K562 (cell line): ENCODE data around the gene ATRAID. TPM values are rescaled to one million over a fixed set of nuclear protein-coding genes. Genes with fewer than 3 reads are reported as not detected.

Experiments used
- CBFA2T2 ChIP-seq: fragments of 450-650 bp; conservative IDR thresholded peaks from 2 replicates; pipeline ENCODE4 v1.6.1; 2017; ENCODE audit warnings: mild to moderate bottlenecking
- CREBBP ChIP-seq: IDR thresholded peaks from one replicate; pipeline ENCODE4 v1.6.1; 2012; ENCODE audit warnings: low read depth, mild to moderate bottlenecking, control low read depth, inconsistent platforms, low read length
- DNMT1 ChIP-seq: fragments of 450-650 bp; IDR thresholded peaks from 2 replicates; pipeline ENCODE4 v1.6.1; 2016; ENCODE audit warnings: antibody characterized with exemption, mild to moderate bottlenecking
- GATAD2A ChIP-seq: fragments of 450-650 bp; IDR thresholded peaks from 2 replicates; pipeline ENCODE4 v1.6.1; 2017
- LCOR ChIP-seq: sonication (generic); formaldehyde crosslinking; IDR thresholded peaks from 2 replicates; pipeline ENCODE4 v1.8.0; 2022; ENCODE audit warnings: mild to moderate bottlenecking, missing genetic modification reagents
- NBN ChIP-seq: fragments of 450-650 bp; IDR thresholded peaks from 2 replicates; pipeline ENCODE4 v1.6.1; 2016; ENCODE audit warnings: low read depth, mild to moderate bottlenecking
- ZBTB7A ChIP-seq: IDR thresholded peaks from 2 replicates; pipeline ENCODE4 v1.6.1; 2011; ENCODE audit warnings: low read depth, mild to moderate bottlenecking, low read length, moderate library complexity, borderline replicate concordance; ENCODE audit not compliant: control insufficient read depth
- ZNF431 ChIP-seq: sonication (generic); formaldehyde crosslinking; IDR thresholded peaks from 2 replicates; pipeline ENCODE4 v1.8.0; 2022; ENCODE audit warnings: mild to moderate bottlenecking, missing genetic modification reagents
- ZNF436 ChIP-seq: fragments of 250-450, 450-650 bp; sonication (Bioruptor Pico); formaldehyde crosslinking; IDR thresholded peaks from 2 replicates; pipeline ENCODE4 v1.7.0; 2020; ENCODE audit warnings: mild to moderate bottlenecking
- ZNF444 ChIP-seq: fragments of 250-450 bp; sonication (Bioruptor Pico); IDR thresholded peaks from 2 replicates; pipeline ENCODE4 v1.4.0; 2020; ENCODE audit warnings: mild to moderate bottlenecking, moderate library complexity
- polyA plus RNA-seq, 8 experiments: library from polyadenylated mRNA; depleted of rRNA in 4 of 8; stranded (reverse) in 5 of 8; unstranded in 3 of 8; fragments of >200 nt; fragmentation: Nextera tagmentation in 2 of 8; fragmentation: Illumina TruSeq in 1 of 8; extraction: Ambion mirVana in 2 of 8; extraction: Trizol in 1 of 8; gene quantifications; 2 replicates each; pipeline versions ENCODE4 v1.2.1 to v1.2.3, GENCODE V29; 2011 to 2014; ENCODE audit warnings: inconsistent platforms in 1 of 8, missing spikeins in 1 of 8
- total RNA-seq, 7 experiments: library from RNA; depleted of rRNA in 6 of 7; stranded (reverse); fragments of >200 nt in 6 of 7; fragmentation: Illumina TruSeq in 2 of 7; extraction: Trizol in 2 of 7; gene quantifications; 2 replicates each; pipeline versions ENCODE4 v1.2.1 to v1.2.3, GENCODE V29; 2011 to 2021; ENCODE audit warnings: low replicate concordance in 1 of 7
- TF ChIP-seq, protein P1 (sequence below): fragments of 450-650 bp; IDR thresholded peaks from 2 replicates; pipeline ENCODE4 v1.6.1; 2017; ENCODE audit warnings: antibody characterized with exemption
- TF ChIP-seq, protein P2 (sequence below): fragments of 250-450 bp; sonication (Bioruptor Pico); IDR thresholded peaks from 2 replicates; pipeline ENCODE4 v1.5.0; 2020; ENCODE audit warnings: mild to moderate bottlenecking, borderline replicate concordance
- TF ChIP-seq, protein P3 (sequence below): sonication (generic); formaldehyde crosslinking; IDR thresholded peaks from 2 replicates; pipeline ENCODE4 v1.8.0; 2022; ENCODE audit warnings: mild to moderate bottlenecking, missing genetic modification reagents
- TF ChIP-seq, protein P4 (sequence below): fragments of 250-450 bp; sonication (Bioruptor Pico); IDR thresholded peaks from 2 replicates; pipeline ENCODE4 v1.5.0; 2021
- TF ChIP-seq, protein P5 (sequence below): IDR thresholded peaks from 2 replicates; pipeline ENCODE4 v1.6.1; 2014; ENCODE audit warnings: antibody characterized with exemption
- TF ChIP-seq, protein P6 (sequence below): fragments of 250-450 bp; sonication (Bioruptor Pico); IDR thresholded peaks from 2 replicates; pipeline ENCODE4 v1.8.0; 2021; ENCODE audit warnings: moderate library complexity, mild to moderate bottlenecking, inconsistent platforms
- TF ChIP-seq, protein P7 (sequence below), 2 experiments: IDR thresholded peaks; 2 replicates each; pipeline ENCODE4 v1.6.1; 2011; ENCODE audit warnings: borderline replicate concordance in 1 of 2, control low read depth in 1 of 2, low read depth in 1 of 2, low read length in 1 of 2, mild to moderate bottlenecking in 1 of 2, mixed read lengths in 1 of 2, moderate library complexity in 1 of 2; ENCODE audit not compliant: insufficient read depth in 1 of 2, insufficient read length in 1 of 2, poor library complexity in 1 of 2, severe bottlenecking in 1 of 2; ENCODE audit errors: extremely low read depth in 1 of 2

ATRAID gene
- total and polyA plus RNA-seq, 9 of the 15 experiments (the other 6 are each of a cell fraction or from before 2014, with no cell fraction given), result 70.2 to 187 (median 108) TPM

DNA sequence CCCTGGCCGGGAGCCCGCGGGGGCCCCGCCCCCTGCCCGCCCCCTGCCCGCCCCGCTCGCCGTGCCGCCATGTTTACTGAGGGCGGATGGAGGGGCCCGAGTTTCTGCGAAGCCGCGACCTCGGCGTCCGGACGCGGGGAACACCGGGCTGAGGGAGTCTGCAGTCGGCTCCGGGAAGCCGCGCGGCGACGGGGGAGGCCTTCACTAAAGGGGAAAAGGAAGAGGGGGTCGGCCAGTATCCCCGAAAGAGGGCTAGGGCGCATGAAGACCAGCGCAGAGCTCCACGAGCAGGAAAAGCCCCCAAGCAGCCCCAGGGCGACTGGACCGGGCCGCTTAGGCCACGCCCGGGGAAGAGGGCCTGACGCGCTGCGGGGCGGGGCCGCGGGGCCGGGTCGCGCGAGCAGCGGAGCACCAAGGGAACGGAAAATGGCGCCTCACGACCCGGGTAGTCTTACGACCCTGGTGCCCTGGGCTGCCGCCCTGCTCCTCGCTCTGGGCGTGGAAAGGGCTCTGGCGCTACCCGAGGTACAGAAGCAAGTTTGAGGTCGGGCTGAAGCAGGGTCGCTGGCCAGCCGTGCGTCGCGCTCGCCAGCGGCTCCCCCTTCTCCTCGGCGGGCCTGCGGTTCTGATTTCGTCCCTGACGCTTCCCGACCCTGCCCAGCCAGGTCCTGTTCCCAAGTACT, at the start of gene ATRAID, which contains the start of gene SLC5A6 (continued):
- TF ChIP-seq, protein P1, sequence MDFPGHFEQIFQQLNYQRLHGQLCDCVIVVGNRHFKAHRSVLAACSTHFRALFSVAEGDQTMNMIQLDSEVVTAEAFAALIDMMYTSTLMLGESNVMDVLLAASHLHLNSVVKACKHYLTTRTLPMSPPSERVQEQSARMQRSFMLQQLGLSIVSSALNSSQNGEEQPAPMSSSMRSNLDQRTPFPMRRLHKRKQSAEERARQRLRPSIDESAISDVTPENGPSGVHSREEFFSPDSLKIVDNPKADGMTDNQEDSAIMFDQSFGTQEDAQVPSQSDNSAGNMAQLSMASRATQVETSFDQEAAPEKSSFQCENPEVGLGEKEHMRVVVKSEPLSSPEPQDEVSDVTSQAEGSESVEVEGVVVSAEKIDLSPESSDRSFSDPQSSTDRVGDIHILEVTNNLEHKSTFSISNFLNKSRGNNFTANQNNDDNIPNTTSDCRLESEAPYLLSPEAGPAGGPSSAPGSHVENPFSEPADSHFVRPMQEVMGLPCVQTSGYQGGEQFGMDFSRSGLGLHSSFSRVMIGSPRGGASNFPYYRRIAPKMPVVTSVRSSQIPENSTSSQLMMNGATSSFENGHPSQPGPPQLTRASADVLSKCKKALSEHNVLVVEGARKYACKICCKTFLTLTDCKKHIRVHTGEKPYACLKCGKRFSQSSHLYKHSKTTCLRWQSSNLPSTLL, result no peak
- TF ChIP-seq, protein P2, sequence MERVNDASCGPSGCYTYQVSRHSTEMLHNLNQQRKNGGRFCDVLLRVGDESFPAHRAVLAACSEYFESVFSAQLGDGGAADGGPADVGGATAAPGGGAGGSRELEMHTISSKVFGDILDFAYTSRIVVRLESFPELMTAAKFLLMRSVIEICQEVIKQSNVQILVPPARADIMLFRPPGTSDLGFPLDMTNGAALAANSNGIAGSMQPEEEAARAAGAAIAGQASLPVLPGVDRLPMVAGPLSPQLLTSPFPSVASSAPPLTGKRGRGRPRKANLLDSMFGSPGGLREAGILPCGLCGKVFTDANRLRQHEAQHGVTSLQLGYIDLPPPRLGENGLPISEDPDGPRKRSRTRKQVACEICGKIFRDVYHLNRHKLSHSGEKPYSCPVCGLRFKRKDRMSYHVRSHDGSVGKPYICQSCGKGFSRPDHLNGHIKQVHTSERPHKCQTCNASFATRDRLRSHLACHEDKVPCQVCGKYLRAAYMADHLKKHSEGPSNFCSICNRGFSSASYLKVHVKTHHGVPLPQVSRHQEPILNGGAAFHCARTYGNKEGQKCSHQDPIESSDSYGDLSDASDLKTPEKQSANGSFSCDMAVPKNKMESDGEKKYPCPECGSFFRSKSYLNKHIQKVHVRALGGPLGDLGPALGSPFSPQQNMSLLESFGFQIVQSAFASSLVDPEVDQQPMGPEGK, result no peak
- TF ChIP-seq ZBTB7A (no peak), ZNF436 (no peak), ZNF431 (CRISPR knock-in tag) (peak; percentile 36; the same call in 1 of the 2 replicates), LCOR (CRISPR knock-in tag) (no peak), NBN (0 out of 2 replicates have a peak, but pooled peaks have one; percentile 27), GATAD2A (no peak), ZNF444 (CRISPR knock-in tag) (no peak), CREBBP (no peak), DNMT1 (no peak), CBFA2T2 (no peak)
- TF ChIP-seq, protein P3, sequence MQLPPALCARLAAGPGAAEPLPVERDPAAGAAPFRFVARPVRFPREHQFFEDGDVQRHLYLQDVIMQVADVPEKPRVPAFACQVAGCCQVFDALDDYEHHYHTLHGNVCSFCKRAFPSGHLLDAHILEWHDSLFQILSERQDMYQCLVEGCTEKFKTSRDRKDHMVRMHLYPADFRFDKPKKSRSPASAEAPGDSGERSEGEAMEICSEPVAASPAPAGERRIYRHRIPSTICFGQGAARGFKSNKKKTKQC (CRISPR knock-in tag), result no peak
- TF ChIP-seq, protein P4, sequence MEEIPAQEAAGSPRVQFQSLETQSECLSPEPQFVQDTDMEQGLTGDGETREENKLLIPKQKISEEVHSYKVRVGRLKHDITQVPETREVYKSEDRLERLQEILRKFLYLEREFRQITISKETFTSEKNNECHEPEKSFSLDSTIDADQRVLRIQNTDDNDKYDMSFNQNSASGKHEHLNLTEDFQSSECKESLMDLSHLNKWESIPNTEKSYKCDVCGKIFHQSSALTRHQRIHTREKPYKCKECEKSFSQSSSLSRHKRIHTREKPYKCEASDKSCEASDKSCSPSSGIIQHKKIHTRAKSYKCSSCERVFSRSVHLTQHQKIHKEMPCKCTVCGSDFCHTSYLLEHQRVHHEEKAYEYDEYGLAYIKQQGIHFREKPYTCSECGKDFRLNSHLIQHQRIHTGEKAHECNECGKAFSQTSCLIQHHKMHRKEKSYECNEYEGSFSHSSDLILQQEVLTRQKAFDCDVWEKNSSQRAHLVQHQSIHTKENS (CRISPR knock-in tag), result no peak
- TF ChIP-seq, protein P5, sequence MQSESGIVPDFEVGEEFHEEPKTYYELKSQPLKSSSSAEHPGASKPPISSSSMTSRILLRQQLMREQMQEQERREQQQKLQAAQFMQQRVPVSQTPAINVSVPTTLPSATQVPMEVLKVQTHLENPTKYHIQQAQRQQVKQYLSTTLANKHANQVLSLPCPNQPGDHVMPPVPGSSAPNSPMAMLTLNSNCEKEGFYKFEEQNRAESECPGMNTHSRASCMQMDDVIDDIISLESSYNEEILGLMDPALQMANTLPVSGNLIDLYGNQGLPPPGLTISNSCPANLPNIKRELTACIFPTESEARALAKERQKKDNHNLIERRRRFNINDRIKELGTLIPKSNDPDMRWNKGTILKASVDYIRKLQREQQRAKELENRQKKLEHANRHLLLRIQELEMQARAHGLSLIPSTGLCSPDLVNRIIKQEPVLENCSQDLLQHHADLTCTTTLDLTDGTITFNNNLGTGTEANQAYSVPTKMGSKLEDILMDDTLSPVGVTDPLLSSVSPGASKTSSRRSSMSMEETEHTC, result no peak
- TF ChIP-seq, protein P6, sequence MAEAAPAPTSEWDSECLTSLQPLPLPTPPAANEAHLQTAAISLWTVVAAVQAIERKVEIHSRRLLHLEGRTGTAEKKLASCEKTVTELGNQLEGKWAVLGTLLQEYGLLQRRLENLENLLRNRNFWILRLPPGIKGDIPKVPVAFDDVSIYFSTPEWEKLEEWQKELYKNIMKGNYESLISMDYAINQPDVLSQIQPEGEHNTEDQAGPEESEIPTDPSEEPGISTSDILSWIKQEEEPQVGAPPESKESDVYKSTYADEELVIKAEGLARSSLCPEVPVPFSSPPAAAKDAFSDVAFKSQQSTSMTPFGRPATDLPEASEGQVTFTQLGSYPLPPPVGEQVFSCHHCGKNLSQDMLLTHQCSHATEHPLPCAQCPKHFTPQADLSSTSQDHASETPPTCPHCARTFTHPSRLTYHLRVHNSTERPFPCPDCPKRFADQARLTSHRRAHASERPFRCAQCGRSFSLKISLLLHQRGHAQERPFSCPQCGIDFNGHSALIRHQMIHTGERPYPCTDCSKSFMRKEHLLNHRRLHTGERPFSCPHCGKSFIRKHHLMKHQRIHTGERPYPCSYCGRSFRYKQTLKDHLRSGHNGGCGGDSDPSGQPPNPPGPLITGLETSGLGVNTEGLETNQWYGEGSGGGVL, result no peak
- TF ChIP-seq, protein P7, sequence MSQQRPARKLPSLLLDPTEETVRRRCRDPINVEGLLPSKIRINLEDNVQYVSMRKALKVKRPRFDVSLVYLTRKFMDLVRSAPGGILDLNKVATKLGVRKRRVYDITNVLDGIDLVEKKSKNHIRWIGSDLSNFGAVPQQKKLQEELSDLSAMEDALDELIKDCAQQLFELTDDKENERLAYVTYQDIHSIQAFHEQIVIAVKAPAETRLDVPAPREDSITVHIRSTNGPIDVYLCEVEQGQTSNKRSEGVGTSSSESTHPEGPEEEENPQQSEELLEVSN (IDR thresholded peaks at IDR 0.05; ENCODE audit: borderline replicate concordance in 1 of 2, extremely low read depth in 1 of 2, insufficient read depth in 1 of 2, insufficient read length in 1 of 2, low read depth in 1 of 2, low read length in 1 of 2, poor library complexity in 1 of 2, severe bottlenecking in 1 of 2), result no peak
